Measurements from ENCODE around the gene UGT2B7.

The UGT2B7 gene

GRCh38 chr4:69078852-69079251 lies 17.4 kb upstream of the UGT2B7 start:
- H3K4me2 ChIP-seq (ENCODE audit: low read depth, low read length, poor library complexity, severe bottlenecking), result no peak overlapping the region
- no peaks in the 10 kb centered on the region for H3K9me2 ChIP-seq (replicated peaks; ENCODE audit: insufficient read depth, low read length)
- H3F3A ChIP-seq (ENCODE audit: insufficient read depth), result no peaks in the 10 kb centered on the region
- H3K27me3 ChIP-seq (ENCODE audit: low read length), result no peaks in the 10 kb centered on the region
- no peaks in the 10 kb centered on the region for H4K20me1 ChIP-seq (ENCODE audit: low read depth, low read length)
- no peak overlapping the region for H2AFZ ChIP-seq (ENCODE audit: low read depth, low read length, severe bottlenecking)
- H3K9me3 ChIP-seq (ENCODE audit: insufficient read depth, low read length), result no peaks in the 10 kb centered on the region
- no peaks in the 10 kb centered on the region for H3K79me2 ChIP-seq (ENCODE audit: insufficient read depth, low read length)
- H3K27ac ChIP-seq (ENCODE audit: low read depth, low read length), result no peak overlapping the region
- H3K9ac ChIP-seq (ENCODE audit: low read length), result no peak overlapping the region
- TF ChIP-seq CTCF (IDR thresholded peaks at IDR 0.05; ENCODE audit: insufficient read depth, low read length, poor library complexity, severe bottlenecking) (no peak), EZH2phosphoT487 (conservative IDR thresholded peaks at IDR 0.05; ENCODE audit: low read length) (no peak)
- H3K4me3 ChIP-seq (ENCODE audit: insufficient read depth, low read length, poor library complexity, severe bottlenecking), result no peak overlapping the region
- H3K36me3 ChIP-seq (ENCODE audit: low read length), result no peaks in the 10 kb centered on the region

DNA sequence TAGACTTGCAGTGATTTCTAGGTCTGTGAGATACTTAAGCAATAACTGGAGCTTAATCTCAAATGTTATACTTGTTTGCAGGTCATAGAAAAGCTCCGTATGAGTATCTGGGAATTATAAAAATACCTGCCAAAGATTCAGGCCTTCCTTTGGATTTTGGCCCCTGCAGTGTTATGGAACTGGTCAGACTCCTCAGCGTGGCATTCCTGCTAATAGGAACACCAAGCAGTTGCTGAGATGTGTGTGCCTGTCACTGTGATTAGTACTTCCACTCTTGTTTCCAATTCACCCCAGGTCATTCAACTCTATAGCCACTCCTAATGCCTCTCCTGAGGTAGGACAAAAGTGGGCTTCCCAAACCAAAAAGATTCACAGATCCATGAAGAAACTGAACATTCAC lies 7.8 kb upstream of the UGT2B7 start:
- TF ChIP-seq EZH2phosphoT487 (conservative IDR thresholded peaks at IDR 0.05; ENCODE audit: low read length), result no peak
- no peak for TF ChIP-seq CTCF (IDR thresholded peaks at IDR 0.05; ENCODE audit: insufficient read depth, low read length, poor library complexity, severe bottlenecking)
- H3K9ac ChIP-seq (ENCODE audit: low read length), result no peak overlapping the region
- no peak overlapping the region for H3K4me2 ChIP-seq (ENCODE audit: low read depth, low read length, poor library complexity, severe bottlenecking)
- no peaks in the 10 kb centered on the region for H4K20me1 ChIP-seq (ENCODE audit: low read depth, low read length)
- no peaks in the 10 kb centered on the region for H3K9me3 ChIP-seq (ENCODE audit: insufficient read depth, low read length)
- H3K4me3 ChIP-seq (ENCODE audit: insufficient read depth, low read length, poor library complexity, severe bottlenecking), result no peak overlapping the region
- H3K36me3 ChIP-seq (ENCODE audit: low read length), result no peaks in the 10 kb centered on the region
- no peak overlapping the region for H2AFZ ChIP-seq (ENCODE audit: low read depth, low read length, severe bottlenecking)
- H3K27ac ChIP-seq (ENCODE audit: low read depth, low read length), result no peak overlapping the region
- H3K27me3 ChIP-seq (ENCODE audit: low read length), result no peaks in the 10 kb centered on the region
- no peaks in the 10 kb centered on the region for H3F3A ChIP-seq (ENCODE audit: insufficient read depth)
- H3K79me2 ChIP-seq (ENCODE audit: insufficient read depth, low read length), result no peaks in the 10 kb centered on the region
- no peaks in the 10 kb centered on the region for H3K9me2 ChIP-seq (replicated peaks; ENCODE audit: insufficient read depth, low read length)

GRCh38 chr4:69089388-69089787 lies 6.9 kb upstream of the UGT2B7 start:
- H3K36me3 ChIP-seq (ENCODE audit: low read length), result no peaks in the 10 kb centered on the region
- no peak overlapping the region for H3K27ac ChIP-seq (ENCODE audit: low read depth, low read length)
- H2AFZ ChIP-seq (ENCODE audit: low read depth, low read length, severe bottlenecking), result no peak overlapping the region
- no peaks in the 10 kb centered on the region for H3K27me3 ChIP-seq (ENCODE audit: low read length)
- H3K4me3 ChIP-seq (ENCODE audit: insufficient read depth, low read length, poor library complexity, severe bottlenecking), result no peak overlapping the region
- no peaks in the 10 kb centered on the region for H3F3A ChIP-seq (ENCODE audit: insufficient read depth)
- no peak overlapping the region for H3K9ac ChIP-seq (ENCODE audit: low read length)
- H3K79me2 ChIP-seq (ENCODE audit: insufficient read depth, low read length), result no peaks in the 10 kb centered on the region
- H3K4me2 ChIP-seq (ENCODE audit: low read depth, low read length, poor library complexity, severe bottlenecking), result no peak overlapping the region
- TF ChIP-seq EZH2phosphoT487 (conservative IDR thresholded peaks at IDR 0.05; ENCODE audit: low read length), result no peak
- no peak for TF ChIP-seq CTCF (IDR thresholded peaks at IDR 0.05; ENCODE audit: insufficient read depth, low read length, poor library complexity, severe bottlenecking)
- no peaks in the 10 kb centered on the region for H3K9me2 ChIP-seq (replicated peaks; ENCODE audit: insufficient read depth, low read length)
- no peaks in the 10 kb centered on the region for H3K9me3 ChIP-seq (ENCODE audit: insufficient read depth, low read length)
- no peaks in the 10 kb centered on the region for H4K20me1 ChIP-seq (ENCODE audit: low read depth, low read length)

GRCh38 chr4:69092190-69092589 lies 4.1 kb upstream of the UGT2B7 start:
- no peak for TF ChIP-seq EZH2phosphoT487 (conservative IDR thresholded peaks at IDR 0.05; ENCODE audit: low read length)
- no peak for TF ChIP-seq CTCF (IDR thresholded peaks at IDR 0.05; ENCODE audit: insufficient read depth, low read length, poor library complexity, severe bottlenecking)
- Histone ChIP-seq H3K36me3 (ENCODE audit: low read length) (no peaks in the 10 kb centered on the region), H2AFZ (ENCODE audit: low read depth, low read length, severe bottlenecking) (no peak overlapping the region), H4K20me1 (ENCODE audit: low read depth, low read length) (no peaks in the 10 kb centered on the region), H3K9me3 (ENCODE audit: insufficient read depth, low read length) (no peaks in the 10 kb centered on the region), H3K27ac (ENCODE audit: low read depth, low read length) (no peak overlapping the region), H3K27me3 (ENCODE audit: low read length) (no peaks in the 10 kb centered on the region), H3K4me2 (ENCODE audit: low read depth, low read length, poor library complexity, severe bottlenecking) (no peak overlapping the region), H3K4me3 (ENCODE audit: insufficient read depth, low read length, poor library complexity, severe bottlenecking) (no peak overlapping the region), H3F3A (ENCODE audit: insufficient read depth) (no peaks in the 10 kb centered on the region), H3K9ac (ENCODE audit: low read length) (no peak overlapping the region), H3K9me2 (replicated peaks; ENCODE audit: insufficient read depth, low read length) (no peaks in the 10 kb centered on the region), H3K79me2 (ENCODE audit: insufficient read depth, low read length) (no peaks in the 10 kb centered on the region)

Data from SU-DHL-6 (cell line).